Measurements from ENCODE around the gene SMIM36.
"Not testable (repeated sequence)": the region's sequence is repeated elsewhere in the genome, so short reads cannot be mapped to it uniquely, and the experiment has no call there.

SMIM36 gene

DNA sequence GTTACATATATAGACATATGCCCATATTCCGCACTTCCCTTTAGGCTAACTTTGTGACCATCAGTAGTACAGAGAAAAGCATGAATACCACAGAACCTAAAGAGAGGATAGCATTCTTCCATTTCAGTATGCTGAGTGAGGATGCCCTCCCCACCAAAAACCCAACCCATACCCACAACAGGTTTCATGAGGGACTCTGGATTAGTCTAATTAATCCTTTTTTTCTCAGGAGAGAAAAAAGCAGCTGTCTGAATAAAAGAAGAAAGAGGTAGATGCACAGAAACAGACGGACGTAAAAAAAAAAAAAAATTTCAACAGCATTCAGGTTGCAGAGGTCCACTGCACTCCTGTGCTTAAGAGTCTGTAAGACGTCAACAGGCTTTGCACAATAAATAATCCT, 96.3 kb downstream of the SMIM36 start:
- no peak overlapping the region for H3K27ac ChIP-seq
- TF ChIP-seq, protein P1, sequence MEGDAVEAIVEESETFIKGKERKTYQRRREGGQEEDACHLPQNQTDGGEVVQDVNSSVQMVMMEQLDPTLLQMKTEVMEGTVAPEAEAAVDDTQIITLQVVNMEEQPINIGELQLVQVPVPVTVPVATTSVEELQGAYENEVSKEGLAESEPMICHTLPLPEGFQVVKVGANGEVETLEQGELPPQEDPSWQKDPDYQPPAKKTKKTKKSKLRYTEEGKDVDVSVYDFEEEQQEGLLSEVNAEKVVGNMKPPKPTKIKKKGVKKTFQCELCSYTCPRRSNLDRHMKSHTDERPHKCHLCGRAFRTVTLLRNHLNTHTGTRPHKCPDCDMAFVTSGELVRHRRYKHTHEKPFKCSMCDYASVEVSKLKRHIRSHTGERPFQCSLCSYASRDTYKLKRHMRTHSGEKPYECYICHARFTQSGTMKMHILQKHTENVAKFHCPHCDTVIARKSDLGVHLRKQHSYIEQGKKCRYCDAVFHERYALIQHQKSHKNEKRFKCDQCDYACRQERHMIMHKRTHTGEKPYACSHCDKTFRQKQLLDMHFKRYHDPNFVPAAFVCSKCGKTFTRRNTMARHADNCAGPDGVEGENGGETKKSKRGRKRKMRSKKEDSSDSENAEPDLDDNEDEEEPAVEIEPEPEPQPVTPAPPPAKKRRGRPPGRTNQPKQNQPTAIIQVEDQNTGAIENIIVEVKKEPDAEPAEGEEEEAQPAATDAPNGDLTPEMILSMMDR (conservative IDR thresholded peaks at IDR 0.05): no peak
- no peak for TF ChIP-seq ZFX (IDR thresholded peaks at IDR 0.05)

DNA sequence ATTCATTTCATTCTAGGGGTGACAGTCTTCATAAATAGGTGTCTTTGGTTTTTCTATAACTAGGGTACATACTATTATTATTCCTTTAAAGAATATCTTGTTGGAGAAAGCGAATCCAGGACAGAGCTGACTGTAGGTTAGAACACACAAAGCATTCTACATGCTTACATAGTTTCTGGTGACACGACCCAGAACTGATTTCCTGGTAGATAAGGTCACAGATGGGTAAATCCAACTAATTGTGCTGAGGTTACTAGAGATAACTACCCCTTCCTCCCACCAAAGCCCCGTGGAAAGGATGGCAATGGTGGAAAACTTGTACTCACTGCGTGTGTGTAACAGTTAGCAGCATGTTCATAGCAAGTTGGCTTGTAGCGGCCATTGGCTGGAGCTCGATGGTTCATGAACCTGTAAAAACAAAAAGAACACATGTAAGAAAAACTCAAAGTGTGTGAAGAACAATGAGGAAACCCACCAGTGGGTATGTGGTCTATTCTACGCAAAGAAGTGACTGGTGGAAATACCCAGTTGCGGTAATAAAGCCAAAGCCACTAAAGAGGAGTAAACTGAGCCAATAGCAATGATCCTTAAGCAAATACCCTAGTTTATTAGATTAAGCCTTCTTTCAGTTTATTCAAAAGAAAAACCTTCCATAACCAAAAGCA, 97.3 kb downstream of the SMIM36 start:
- H3K27ac ChIP-seq: no peak overlapping the region
- TF ChIP-seq, protein P1 (conservative IDR thresholded peaks at IDR 0.05): no peak
- no peak for TF ChIP-seq ZFX (IDR thresholded peaks at IDR 0.05)

- no peak overlapping the region for H3K27ac ChIP-seq
- TF ChIP-seq ZFX (IDR thresholded peaks at IDR 0.05): no peak
- TF ChIP-seq, protein P1 (conservative IDR thresholded peaks at IDR 0.05): no peak
These were observed 99.8 kb downstream of the SMIM36 start for GRCh38 chr17:55411463-55411855.

- no peak overlapping the region for H3K27ac ChIP-seq
- TF ChIP-seq ZFX (IDR thresholded peaks at IDR 0.05): no peak
- TF ChIP-seq, protein P1 (conservative IDR thresholded peaks at IDR 0.05): no peak
These were observed 100.4 kb downstream of the SMIM36 start for GRCh38 chr17:55410722-55411462.

GRCh38 chr17:55409030-55409800, 102.0 kb downstream of the SMIM36 start:
- H3K27ac ChIP-seq: no peak overlapping the region
- TF ChIP-seq, protein P1 (conservative IDR thresholded peaks at IDR 0.05): no peak
- no peak for TF ChIP-seq ZFX (IDR thresholded peaks at IDR 0.05)

- TF ChIP-seq ZFX (IDR thresholded peaks at IDR 0.05): no peak
- no peak overlapping the region for H3K27ac ChIP-seq
These were observed 103.3 kb downstream of the SMIM36 start for GRCh38 chr17:55407641-55408566.

- H3K27ac ChIP-seq: no peak overlapping the region
- TF ChIP-seq ZFX (IDR thresholded peaks at IDR 0.05): no peak
- TF ChIP-seq, protein P1 (conservative IDR thresholded peaks at IDR 0.05): no peak
These were observed 105.7 kb downstream of the SMIM36 start for GRCh38 chr17:55405600-55405999.

- H3K27ac ChIP-seq: not testable (repeated sequence)
These were observed 107.1 kb downstream of the SMIM36 start for GRCh38 chr17:55404197-55404596.

Data from C4-2B (cell line).